HG02642 (cell line): ENCODE data around the gene GCFC2.
A peak's percentile ranks its signal among the peaks of the same experiment; 100 is the strongest.
"Not testable (repeated sequence)": the region's sequence is repeated elsewhere in the genome, so short reads cannot be mapped to it uniquely, and the experiment has no call there.

Experiments
- ATAC-seq: cut with Tn5 transposase; IDR thresholded peaks from one replicate; pipeline ENCODE4 v1.9.1; 2021; ENCODE audit warnings: mild to moderate bottlenecking; ENCODE audit not compliant: unreplicated experiment, poor library complexity

GCFC2 gene

DNA sequence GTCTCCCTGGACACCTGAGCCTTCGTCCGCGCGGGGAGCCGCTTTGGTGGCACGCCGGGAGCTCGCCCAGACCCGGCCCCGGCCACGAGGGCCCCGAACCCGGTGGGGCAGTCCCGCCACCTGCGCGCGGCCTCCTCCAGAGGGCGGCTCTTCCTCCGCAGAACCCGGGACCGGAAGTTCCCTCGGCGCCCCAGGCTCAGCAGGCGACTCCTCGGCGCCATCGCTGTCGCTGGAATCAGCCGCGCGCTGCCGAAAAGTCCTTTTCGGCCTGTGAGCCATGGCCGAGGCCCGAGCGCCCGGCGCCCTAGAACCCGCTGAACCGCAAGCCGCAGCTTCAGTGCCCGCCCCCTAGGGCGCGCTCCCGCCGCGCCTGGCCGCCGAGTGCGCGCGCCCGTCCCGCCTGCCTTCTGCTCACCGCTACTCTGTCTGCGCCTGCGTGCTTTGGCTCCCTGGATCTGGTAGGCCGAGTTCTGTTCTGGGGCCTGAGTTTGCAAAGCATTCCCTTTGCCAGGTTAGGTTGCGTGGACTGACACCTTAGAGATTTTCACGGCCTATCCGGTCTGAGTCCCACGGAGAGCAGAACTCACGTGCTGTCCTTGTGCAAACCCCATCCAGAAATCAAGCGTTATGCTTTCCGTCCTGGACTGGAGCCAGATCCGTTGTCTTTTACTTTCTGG is at the start of gene GCFC2:
Gene GCFC2 (minus strand): TSS at position 339 of the 677 bp plus-strand sequence. CDS start 60 bp downstream, at position 279.
- peak; percentile 97 for ATAC-seq

DNA sequence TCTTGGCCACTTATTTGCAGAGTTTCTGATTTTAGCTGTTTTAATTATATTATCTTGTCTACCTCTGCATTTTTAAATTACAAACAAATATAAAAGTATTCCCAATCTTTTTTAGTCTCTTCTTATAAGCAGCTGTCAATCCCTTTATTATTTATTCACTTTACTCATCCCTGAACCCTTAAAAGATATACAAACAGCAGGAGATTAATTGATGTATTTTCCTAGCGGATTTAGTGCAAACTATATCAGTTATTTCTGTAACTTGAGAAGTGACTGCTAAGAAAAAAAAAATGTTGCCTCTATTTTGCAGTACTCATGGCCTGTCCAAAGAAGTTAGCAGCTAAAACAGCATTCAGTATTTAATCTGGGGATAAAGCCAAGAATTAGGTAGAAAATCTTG is 42.1 kb upstream of the GCFC2 start:
- no peak for ATAC-seq

DNA sequence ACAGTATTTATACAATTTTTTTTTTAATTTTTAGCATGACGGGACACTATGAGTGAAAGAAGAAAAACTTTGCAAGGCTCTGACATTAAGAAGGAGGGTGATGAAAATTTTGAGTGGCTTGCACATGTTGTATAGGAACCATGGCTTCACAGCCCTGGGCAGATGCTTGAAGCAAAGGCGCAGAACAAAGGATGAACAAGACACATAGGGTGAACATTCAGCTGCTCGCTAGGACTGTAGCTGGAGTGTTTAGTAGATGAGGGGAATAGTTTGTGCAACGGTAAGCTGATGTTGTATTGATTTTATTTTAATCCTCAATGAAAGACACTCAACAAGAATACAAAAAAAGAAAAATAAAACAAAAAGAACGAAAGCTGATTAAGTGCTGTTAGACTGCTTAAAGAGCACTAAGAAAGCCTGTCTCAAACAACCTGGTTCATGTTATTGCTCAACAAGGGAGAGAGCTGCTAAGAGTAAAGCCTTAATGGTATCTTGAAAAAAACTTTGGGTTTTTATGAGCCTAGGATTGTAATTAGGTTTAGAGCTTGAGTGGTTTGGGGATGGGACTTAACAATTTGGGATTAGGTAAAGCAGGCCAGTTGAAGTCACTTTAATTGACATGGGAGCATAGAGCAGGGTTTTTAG is 41.2 kb upstream of the GCFC2 start:
- ATAC-seq: no peak

DNA sequence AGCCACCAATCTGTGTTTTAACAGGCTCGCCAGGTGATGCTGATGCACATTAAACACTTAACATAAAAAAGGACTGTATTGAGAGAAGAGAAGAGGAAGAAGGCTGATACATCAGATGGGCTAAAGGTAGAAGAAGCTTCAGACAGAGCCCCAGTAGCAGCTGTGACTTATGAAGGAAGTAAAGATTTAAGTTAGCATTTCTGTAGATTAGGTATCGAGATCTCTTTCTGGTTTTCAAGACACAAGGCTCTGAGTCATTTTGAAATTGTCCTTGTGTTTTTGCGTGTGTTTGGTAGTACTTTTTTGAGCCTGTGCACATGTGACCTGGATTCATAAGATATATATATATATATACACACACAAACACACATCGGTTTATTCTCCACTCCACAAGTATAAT is 40.6 kb upstream of the GCFC2 start:
- no peak for ATAC-seq

DNA sequence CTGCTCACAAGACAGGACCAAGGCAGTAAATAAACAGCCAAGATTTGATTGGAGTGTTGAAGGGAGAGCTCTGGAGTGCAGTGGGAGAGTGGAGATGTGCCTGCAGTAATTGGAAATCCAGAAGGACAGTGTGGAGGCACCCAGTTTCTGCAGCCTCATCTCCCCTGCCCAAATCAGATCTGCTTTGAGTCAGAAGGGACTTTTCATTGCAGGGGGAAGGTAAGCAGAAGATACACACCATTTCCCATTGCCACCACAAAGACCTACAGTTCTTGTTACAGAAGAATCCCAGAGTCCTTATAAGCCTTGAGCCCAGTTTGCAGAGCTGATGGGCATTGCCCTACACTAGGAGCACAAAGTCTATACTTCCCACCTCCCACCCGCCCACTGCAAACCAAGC is 27.2 kb upstream of the GCFC2 start:
- no peak for ATAC-seq

DNA sequence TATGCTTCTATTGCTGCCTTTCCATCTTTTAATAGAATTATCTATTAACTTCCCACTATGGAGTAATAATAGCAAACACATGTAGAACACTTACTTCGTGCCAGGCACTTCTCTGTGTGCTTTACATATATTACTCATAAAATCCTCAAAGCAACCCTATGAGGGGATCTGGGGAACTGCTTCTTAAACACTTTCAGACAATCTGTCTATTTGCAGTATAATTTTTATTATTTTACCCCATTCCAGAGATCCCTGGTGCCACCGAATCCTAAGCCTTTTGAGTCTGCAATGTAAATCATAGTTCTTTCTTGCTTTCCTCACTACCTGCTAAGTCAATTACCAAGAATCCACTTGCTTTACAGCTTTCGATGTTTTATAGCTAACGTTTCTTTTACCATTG is 25.6 kb upstream of the GCFC2 start:
- no peak for ATAC-seq

DNA sequence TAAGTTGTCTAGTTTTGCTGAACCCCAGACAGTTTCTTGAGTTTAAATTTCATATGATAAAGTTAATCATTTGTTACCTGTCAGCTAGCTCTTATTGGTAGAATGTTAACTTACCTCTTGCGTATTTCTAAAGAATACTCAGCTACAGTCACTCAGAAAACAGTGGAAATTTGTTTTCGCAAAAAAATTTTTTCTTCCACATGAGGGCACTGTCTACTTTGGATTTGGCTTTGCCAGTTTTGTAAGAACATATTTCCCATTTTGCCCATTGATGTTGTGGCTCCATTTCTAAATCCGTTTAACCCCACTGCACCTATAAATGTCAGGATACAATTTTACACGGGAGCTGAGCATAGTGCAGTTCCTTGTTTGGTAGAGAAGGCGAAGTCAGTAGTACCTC is 19.1 kb upstream of the GCFC2 start:
- ATAC-seq: no peak

DNA sequence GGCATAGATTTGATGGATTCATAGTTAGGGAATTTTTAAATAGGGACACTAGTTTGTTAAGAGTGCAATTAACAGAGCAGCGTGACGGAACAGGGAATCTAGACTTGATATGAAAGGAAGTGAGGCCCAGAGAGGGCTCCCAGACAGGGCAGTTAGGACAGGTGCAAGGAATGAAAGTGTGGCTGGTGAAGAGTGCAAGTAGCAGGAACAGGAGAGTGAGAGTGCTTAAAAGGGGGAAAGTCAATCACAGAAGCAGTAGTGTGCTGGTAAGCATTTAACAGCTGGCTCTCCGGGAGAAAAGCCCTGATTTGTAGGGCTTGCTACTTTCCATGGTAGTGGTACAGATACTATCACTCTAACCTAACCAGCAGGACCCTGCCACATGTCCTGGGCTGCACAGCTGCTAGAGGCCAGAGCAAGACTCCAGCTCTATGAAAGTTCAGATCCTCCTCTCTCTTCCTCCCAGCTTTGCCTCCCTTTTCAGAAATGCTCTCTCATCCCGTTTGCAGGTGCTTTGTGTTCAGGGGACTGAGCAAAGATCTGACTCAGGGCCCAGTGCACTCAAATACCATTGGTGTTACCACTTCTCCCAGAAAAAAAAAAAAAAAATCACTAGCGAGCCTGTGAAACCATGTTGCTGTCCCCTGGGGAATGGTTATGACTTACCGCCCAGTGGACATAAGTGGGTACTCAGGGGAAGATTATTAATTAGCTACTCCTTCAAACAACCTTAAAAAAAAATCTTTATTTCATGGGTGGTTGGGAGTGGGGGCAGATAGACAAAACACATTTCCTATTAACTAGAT is 18.1 kb upstream of the GCFC2 start:
- ATAC-seq: no peak

DNA sequence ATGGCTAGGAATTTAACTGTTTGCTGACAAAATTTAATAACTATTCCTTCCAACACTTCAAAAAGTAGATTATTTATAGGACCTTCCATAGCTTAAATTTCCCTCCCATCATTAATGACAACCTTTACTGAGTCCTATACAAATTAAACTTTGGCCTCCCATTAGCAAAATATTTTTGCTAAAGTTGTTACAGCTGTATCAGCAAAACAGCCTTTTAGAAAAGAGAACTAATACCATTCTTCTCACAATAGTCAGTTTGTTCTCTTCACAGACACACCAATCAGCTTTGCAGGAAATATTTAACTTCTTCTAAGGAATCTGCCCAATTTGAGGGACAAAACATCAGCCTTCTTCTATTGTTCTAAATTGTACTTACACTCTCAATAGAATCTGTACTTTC is 12.0 kb upstream of the GCFC2 start:
- no peak for ATAC-seq

DNA sequence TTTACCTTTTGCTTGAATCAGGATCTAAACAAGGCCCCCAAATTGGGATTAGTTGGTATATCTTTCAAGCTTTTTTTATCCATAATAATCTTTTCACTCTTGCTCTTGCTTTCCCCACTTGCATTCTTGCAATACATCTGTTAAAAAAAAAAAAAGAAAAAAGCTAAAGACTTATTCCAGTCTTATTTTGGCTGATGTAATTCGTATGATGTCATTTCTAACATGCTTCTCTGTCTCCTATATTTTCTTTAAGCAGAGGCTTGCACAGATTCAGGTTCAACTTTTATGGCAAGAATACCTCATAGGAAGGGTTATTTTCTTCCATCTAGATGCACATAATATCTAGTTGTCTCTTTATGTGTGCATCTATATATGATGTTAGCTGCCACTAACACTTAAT is 9.8 kb upstream of the GCFC2 start:
- ATAC-seq: no peak

DNA sequence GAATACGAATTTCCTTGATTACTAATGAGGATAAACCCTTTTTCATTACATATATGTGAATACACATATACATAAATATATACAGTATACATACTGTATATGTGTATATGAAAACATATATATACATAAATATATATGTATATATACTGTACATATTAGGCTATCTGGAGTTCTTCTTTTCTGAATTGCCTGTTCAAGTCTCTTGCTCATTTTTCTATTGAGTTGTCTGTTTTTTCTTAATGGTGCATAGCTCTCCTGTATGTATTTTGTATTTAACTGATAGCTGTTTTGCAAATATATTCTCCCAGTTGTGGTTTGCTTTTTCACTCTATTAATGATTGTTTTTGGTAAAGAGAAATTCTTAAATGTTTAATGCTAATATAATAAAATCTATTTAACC is 8.9 kb upstream of the GCFC2 start:
- ATAC-seq: no peak

DNA sequence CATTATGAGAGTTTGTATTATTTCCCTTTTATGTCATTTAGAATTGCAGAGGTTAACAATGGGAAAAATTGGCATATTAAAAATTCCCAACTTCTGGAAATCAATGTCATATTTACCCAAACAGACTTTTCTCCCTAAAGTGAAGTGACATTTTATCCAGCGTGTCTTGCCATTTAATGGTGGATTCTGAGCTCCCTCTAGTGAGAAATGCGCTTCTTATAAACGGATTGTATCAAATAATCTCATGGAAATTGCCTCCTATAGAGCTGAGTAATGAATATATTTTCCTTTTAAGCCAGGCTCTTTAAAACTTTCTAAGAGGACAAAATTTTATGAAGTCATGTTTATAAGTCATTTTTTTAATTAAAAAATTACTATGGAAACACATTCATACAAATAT is 5.7 kb upstream of the GCFC2 start:
- ATAC-seq: no peak

DNA sequence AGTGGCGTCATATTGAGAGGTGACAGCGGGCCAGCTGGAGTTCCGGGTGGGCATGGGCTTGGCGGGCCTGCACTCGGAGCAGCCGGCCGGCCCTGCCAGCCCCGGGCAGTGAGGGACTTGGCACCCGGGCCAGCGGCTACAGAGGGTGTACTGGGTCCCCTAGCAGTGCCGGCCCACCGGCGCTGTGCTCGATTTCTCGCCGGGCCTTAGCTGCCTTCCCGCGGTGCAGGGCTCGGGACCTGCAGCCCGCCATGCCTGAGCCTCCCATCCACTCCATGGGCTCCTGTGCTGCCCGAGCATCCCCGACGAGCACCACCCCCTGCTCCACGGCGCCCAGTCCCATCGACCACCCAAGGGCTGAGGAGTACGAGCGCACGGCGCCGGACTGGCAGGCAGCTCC is 875 bp upstream of the GCFC2 start:
- not testable (repeated sequence) for ATAC-seq

DNA sequence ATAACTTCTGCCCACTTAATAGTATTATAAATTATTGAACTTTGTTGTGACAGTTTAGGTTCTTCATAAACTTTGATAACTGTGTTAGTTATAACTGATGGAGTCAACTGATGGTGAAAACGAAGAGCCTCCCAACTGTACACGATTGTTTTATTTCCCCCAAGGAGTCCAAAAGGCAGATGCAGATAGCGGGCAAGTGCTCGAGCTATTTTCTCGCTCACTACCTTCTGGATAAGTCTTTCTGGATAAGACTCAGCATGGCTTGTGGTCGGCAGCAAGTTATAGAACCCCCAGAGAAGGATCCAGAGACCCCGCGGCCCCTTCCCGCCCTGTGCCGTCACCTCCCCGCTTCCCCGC is 517 bp downstream of the GCFC2 start:
- ATAC-seq: peak; percentile 37

DNA sequence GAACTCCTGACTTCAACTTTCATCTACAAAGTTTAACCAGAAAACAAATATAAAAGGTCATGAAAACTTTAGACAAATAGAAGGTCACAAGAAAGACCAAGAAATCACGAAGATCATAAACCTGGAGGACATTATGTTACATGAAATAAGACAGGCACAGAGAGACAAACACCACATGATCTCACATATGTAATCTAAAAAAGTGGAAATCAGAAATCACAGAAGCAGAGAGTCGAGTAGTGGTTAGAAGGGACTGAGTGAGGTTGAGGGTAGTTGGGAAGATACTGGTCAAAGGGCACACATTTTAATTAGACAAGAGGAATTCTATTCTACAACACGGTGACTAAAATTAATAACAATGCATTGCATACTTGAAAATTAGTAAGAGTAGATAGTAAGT is 1.4 kb downstream of the GCFC2 start:
- no peak for ATAC-seq

DNA sequence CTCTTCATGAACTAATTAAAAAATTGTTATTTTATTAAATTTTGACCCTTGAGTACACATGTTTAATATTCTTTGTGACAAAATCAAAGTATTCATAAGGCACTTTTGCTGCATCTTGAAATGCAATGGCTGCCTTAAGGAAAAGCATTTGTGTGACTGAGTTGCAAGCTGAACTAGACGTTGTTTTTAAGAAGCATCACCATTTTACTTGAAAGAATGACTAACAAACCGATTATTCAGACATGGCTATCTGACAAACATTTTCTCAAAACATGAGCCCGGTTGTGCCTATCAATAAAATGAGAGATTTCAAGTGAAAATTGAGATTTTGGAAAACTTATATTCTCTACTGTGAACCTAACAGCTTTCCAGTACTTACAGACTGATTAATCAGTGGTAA is 2.8 kb downstream of the GCFC2 start:
- ATAC-seq: no peak

DNA sequence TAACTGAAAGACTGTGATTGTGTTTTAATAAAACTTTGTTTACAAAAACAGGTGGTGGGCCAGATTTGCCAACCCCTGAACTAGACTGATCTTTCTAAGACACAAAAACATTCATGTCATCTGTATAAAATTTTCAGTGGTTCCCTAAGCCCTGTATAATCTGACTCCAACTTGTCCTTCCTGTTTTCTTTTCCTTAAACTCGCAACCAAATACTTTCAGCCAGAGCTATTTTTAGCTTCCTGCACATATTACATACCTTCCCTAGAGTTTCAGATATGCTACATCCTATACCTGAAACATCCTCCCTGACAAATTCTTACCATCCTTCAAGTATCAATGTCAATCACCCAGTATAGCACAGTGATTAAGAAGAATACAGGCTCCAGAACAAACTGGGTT is 4.8 kb downstream of the GCFC2 start:
- ATAC-seq: no peak

DNA sequence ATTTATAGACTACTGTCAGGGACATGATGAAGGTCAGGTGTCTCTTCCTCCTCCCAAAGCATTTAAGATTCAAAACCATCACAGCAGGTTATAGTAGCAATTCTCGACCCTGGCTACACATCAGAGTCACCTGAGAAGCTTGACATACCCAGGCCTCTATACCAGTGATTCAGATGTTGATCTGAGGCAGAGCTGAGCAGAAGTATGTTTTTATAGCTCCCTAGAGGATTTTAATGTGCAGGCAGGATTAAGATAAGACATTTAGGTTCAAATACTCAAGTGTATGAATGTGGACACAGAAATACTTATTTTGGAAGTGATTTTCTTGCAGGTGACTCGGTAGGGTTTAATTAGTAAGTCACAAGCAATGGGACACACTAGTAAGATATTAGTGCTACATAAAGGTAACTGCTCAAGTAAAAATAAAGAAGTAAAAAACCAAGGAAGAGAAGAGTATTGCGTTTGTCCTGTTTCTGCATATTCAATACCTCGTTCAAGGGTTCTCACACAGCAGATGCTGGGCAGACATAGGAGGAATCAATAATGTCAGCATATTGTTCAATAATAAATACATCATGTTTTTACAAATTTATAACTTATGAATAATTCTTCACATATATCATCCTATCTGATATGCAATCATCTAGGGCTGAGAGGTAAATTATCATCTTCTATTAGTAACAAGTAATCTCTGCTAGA is 7.0 kb downstream of the GCFC2 start:
- no peak for ATAC-seq

DNA sequence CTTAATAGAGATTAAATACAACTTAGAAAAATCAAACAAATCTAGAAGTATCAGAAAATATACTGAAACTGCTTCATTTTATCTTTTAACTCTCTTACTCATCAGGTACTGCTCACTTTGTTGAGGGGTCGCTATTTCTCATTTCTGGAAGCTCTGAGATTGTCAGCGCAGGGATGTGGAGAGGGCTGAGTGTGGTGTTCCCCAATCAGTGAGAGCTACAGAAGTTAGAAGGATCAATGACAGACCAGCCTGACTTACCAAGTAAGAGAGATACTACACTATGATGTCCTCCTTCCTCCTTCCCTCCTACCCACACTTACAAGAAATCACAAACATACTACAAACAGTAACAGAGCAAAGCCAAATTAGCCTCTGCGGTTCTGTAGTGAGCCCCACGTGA is 8.1 kb downstream of the GCFC2 start:
- ATAC-seq: no peak

DNA sequence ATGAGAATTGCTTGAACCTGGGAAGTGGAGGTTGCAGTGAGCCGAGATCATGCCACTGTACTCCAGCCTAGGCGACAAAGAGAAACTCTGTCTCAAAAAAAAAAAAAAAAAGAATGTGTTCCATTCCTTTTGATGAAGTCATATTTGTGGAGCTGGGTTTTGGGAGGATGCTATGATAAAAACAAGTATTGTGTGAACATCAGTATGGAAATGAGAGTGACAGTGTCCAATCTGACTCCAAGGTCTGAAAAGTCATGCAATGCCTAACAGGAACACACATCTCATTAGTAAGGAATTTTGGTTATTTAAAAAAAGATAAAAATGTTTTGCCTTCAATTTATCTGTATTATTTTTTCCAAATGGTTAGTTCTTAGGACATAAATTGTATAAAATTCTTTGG is 11.8 kb downstream of the GCFC2 start:
- no peak for ATAC-seq

DNA sequence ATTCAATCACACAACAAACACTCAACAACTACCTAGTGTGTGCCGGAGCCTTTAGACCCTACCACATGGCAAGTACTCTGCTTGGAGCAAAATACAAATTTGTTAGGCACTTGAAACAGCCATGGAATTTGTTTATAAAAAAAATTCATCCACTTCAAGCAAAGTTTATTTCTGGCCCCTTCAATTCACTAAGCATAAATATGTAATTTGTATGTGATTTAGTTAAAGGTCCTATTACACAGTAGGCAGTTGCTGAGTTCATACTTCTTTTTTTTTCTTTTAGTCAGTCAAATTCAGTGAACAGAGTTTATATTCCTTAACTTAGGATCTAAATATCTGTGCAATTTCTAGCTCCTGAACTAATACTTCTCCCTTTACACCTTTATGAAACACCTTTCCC is 22.5 kb downstream of the GCFC2 start:
- ATAC-seq: no peak
